OCI-LY3 (cell line): ENCODE results near the gene RPAP2.

ENCODE experiments used
- CTCF ChIP-seq: fragments of 200-600, 300-600 bp; sonication (generic); IDR thresholded peaks from 2 replicates; pipeline ENCODE4 v1.5.1; 2014; ENCODE audit warnings: antibody characterized with exemption, low read length, low read depth
- EZH2phosphoT487 ChIP-seq: fragments of 200-600 bp; shearing (Covaris generic); IDR thresholded peaks from 2 replicates; pipeline ENCODE4 v1.6.1; 2018; ENCODE audit warnings: antibody characterized with exemption, mixed run types, low read depth

GRCh38 chr1:92327794-92328193 lies 28.9 kb downstream of the RPAP2 start:
- no peak for TF ChIP-seq CTCF
- no peak for TF ChIP-seq EZH2phosphoT487
